Adrenal gland (tissue), 12 donors: Measurements from ENCODE around the gene C16orf87. TPM values are rescaled to one million over a fixed set of nuclear protein-coding genes. Genes with fewer than 3 reads are reported as not detected.

Experiments used
- DNase-seq, 7 donors: peaks; one replicate each; pipeline ENCODE4 v3.0.0-alpha.2; 2019 to 2020
- H3K27ac ChIP-seq, 5 donors: fragments of 200-600 bp; sonication (generic) in 4 of 5; 1 replicate in 3 of 5; 2 replicates in 2 of 5; pipeline versions ENCODE4 v1.5.1 to v1.8.0; 2016 to 2020; ENCODE audit warnings: mild to moderate bottlenecking in 1 of 5
- H3K27me3 ChIP-seq: fragments of 200-600 bp; 2 replicates; pipeline ENCODE4 v1.8.0; 2021
- H3K36me3 ChIP-seq, 2 donors: fragments of 200-600 bp; replicated peaks in 1 of 2; 1 replicate in 1 of 2; 2 replicates in 1 of 2; pipeline versions ENCODE4 v1.5.1 to v1.8.0; 2018 to 2022
- H3K4me1 ChIP-seq, 2 donors: fragments of 200-600 bp; replicated peaks in 1 of 2; 1 replicate in 1 of 2; 2 replicates in 1 of 2; pipeline versions ENCODE4 v1.5.1 to v1.8.0; 2018 to 2021
- H3K4me3 ChIP-seq, 4 donors: fragments of 200-600 bp; sonication (generic) in 3 of 4; one replicate each; pipeline ENCODE4 v1.5.1; 2016 to 2018
- H3K9me3 ChIP-seq, 3 donors: fragments of 200-600 bp; sonication (generic) in 1 of 3; replicated peaks in 1 of 3; 1 replicate in 2 of 3; 2 replicates in 1 of 3; pipeline versions ENCODE4 v1.5.1 to v1.8.0; 2016 to 2021
- CTCF ChIP-seq, 6 experiments: fragments of 450-650 bp in 4 of 6; fragments of 200-600 bp in 2 of 6; sonication (generic) in 1 of 6; IDR thresholded peaks; 1 replicate in 5 of 6; 2 replicates in 1 of 6; pipeline versions ENCODE4 v1.5.1 to v1.8.0; 2016 to 2021; ENCODE audit warnings: antibody characterized with exemption in 6 of 6, mild to moderate bottlenecking in 2 of 6, moderate library complexity in 1 of 6
- POLR2A ChIP-seq, 2 donors: fragments of 450-650 bp; IDR thresholded peaks; one replicate each; pipeline ENCODE4 v1.6.1; 2017; ENCODE audit warnings: antibody characterized with exemption in 2 of 2, mild to moderate bottlenecking in 2 of 2, moderate library complexity in 1 of 2
- WGBS, 4 donors: extraction: QIAGEN DNeasy Blood & Tissue Kit in 2 of 4; methylation state at CpG; one replicate each; pipeline versions ENCODE4 v1.1.5 to v1.1.7; 2013 to 2017; 5-methylcytosine and 5-hydroxymethylcytosine counted together
- intact Hi-C, 2 donors: fragments of 100-400 bp; cut with DNase I; formaldehyde crosslinking; loops; one replicate each; pipeline versions ENCODE4 v1.14.1 to v1.15.0; 2022 to 2023
- polyA plus RNA-seq, 3 donors: library from polyadenylated mRNA; stranded (reverse); fragments of 200-250 nt in 2 of 3; fragments of 350-450 nt in 1 of 3; fragmentation: Illumina TruSeq in 1 of 3; extraction: RNeasy Lipid Tissue Mini Kit (QIAGEN cat#74804) in 1 of 3; gene quantifications; one replicate each; pipeline ENCODE4 v1.2.3, GENCODE V29; 2013 to 2014
- total RNA-seq, 9 donors: library from RNA; depleted of rRNA in 4 of 9; stranded (reverse); fragments of >200 nt in 4 of 9; fragments of 120-200 nt in 1 of 9; fragmentation: NEBNext Ultra II Directional in 1 of 9; extraction: Animal tissue kit (Norgen Biotek cat#: 25700) in 1 of 9; gene quantifications; one replicate each; pipeline versions ENCODE4 v1.1.0 to v1.2.4, GENCODE V29; 2013 to 2023
- donor health status: healthy with polysubstance abuse.
- donor health status: Bipolar disorder and iron deficiency.
- donor health status: DM: yes; HTN: yes; CAD: no.
- donor health status: DM: no; HTN: no; CAD: no.
- donor health status: DM: no; HTN: no; CAD: no.
- donor health status: DM: yes; HTN: yes; CAD: no.

The C16orf87 gene
- total and polyA plus RNA-seq, 12 donors: 2.3 to 26.0 (median 7.8) TPM

GRCh38 chr16:46832757-46833459 is 1.9 kb upstream of the C16orf87 start:
- Histone ChIP-seq H3K27me3 (no peaks in the 10 kb centered on the region), H3K4me3 (no peak overlapping the region), H3K27ac (peak overlapping the region in 1 of 5 donors; percentile 62), H3K36me3 (no peaks in the 10 kb centered on the region), H3K9me3 (no peaks in the 10 kb centered on the region), H3K4me1 (peaks cover 4 to 25% of the 10 kb centered on the region in 2 donors)
- peak; percentile 50 to 87 (median 75) for DNase-seq
- TF ChIP-seq CTCF (IDR thresholded peaks at IDR 0.05): no peak
- no peak for TF ChIP-seq POLR2A (IDR thresholded peaks at IDR 0.05)
- WGBS, 4 donors: 50 to 67% (median 65%) methylated on average over 7 of the region's 7 CpGs
- intact Hi-C loops: no loop called here

GRCh38 chr16:46830417-46830901 is 521 bp downstream of the C16orf87 start:
- WGBS, 4 donors: 0 to 2% (median 0%) methylated on average over 16 to 45 of the region's 45 CpGs
- DNase-seq: peak in 6 of 7 donors; percentile 24 to 53 (median 42)
- TF ChIP-seq CTCF (IDR thresholded peaks at IDR 0.05) (no peak), POLR2A (IDR thresholded peaks at IDR 0.05) (no peak)
- no peaks in the 10 kb centered on the region for H3K36me3 ChIP-seq
- H3K4me1 ChIP-seq: peaks cover 4 to 25% of the 10 kb centered on the region in 2 donors
- peak overlapping the region; percentile 60 to 90 (median 85) for H3K27ac ChIP-seq
- no peaks in the 10 kb centered on the region for H3K9me3 ChIP-seq
- intact Hi-C loops: no loop called here
- no peaks in the 10 kb centered on the region for H3K27me3 ChIP-seq
- peak overlapping the region; percentile 25 to 94 (median 80) for H3K4me3 ChIP-seq

- TF ChIP-seq POLR2A (IDR thresholded peaks at IDR 0.05) (no peak), CTCF (IDR thresholded peaks at IDR 0.05) (no peak)
- WGBS, 4 donors: 94 to 100% (median 98%) methylated on average over 2 of the region's 2 CpGs
Measured at GRCh38 chr16:46828943-46829342, 2.0 kb downstream of the C16orf87 start.

GRCh38 chr16:46828292-46828691 is 2.7 kb downstream of the C16orf87 start:
- H3K36me3 ChIP-seq: no peaks in the 10 kb centered on the region
- DNase-seq: no peak
- no peaks in the 10 kb centered on the region for H3K9me3 ChIP-seq
- intact Hi-C loops: no loop called here
- peaks cover 4 to 25% of the 10 kb centered on the region in 2 donors for H3K4me1 ChIP-seq
- H3K27ac ChIP-seq: no peak overlapping the region
- H3K4me3 ChIP-seq: no peak overlapping the region
- TF ChIP-seq POLR2A (IDR thresholded peaks at IDR 0.05) (no peak), CTCF (IDR thresholded peaks at IDR 0.05) (no peak)
- H3K27me3 ChIP-seq: no peaks in the 10 kb centered on the region

More at GRCh38 chr16:46828943-46829342, 2.0 kb downstream of the C16orf87 start:
- DNase-seq: no peak
- intact Hi-C loops: no loop called here
- H3K36me3 ChIP-seq: no peaks in the 10 kb centered on the region
- H3K27me3 ChIP-seq: no peaks in the 10 kb centered on the region
- H3K4me3 ChIP-seq: peak overlapping the region in 1 of 4 donors; percentile 94
- peaks cover 4 to 25% of the 10 kb centered on the region in 2 donors for H3K4me1 ChIP-seq
- H3K27ac ChIP-seq: peak overlapping the region in 1 of 5 donors; percentile 90
- H3K9me3 ChIP-seq: no peaks in the 10 kb centered on the region
